ELF-1 (cell line): ENCODE measurements around the gene EFL1.

Source experiments
- DNase-seq: peaks from one replicate; pipeline ENCODE4 v3.0.0-alpha.2; 2016; ENCODE audit warnings: low read depth, low spot score

EFL1 gene

GRCh38 chr15:82165948-82166376, 96.6 kb downstream of the EFL1 start:
- DNase-seq: no peak

- peak; percentile 53 for DNase-seq
Measured at GRCh38 chr15:82159922-82160321, 102.6 kb downstream of the EFL1 start.

- DNase-seq: no peak
Measured at GRCh38 chr15:82158811-82159210, 103.7 kb downstream of the EFL1 start.

- DNase-seq: no peak
Measured at GRCh38 chr15:82150645-82151044, 111.9 kb downstream of the EFL1 start.

GRCh38 chr15:82146990-82147461, 115.5 kb downstream of the EFL1 start:
- DNase-seq: no peak

- DNase-seq: no peak
Measured at GRCh38 chr15:82146576-82146975, 116.0 kb downstream of the EFL1 start.

GRCh38 chr15:82143390-82144385, 118.8 kb downstream of the EFL1 start:
- DNase-seq: no peak

- DNase-seq: no peak
Measured at GRCh38 chr15:82140886-82141285, 121.6 kb downstream of the EFL1 start.

- no peak for DNase-seq
Measured at GRCh38 chr15:82139823-82140268, 122.7 kb downstream of the EFL1 start.

- DNase-seq: no peak
Measured at GRCh38 chr15:82138306-82138705, 124.2 kb downstream of the EFL1 start.

- no peak for DNase-seq
Measured at GRCh38 chr15:82137261-82137660, 125.3 kb downstream of the EFL1 start.

- no peak for DNase-seq
Measured at GRCh38 chr15:82136120-82136519, 126.4 kb downstream of the EFL1 start.

- no peak for DNase-seq
Measured at GRCh38 chr15:82135638-82136037, 126.9 kb downstream of the EFL1 start.

GRCh38 chr15:82134461-82134860, 128.1 kb downstream of the EFL1 start:
- no peak for DNase-seq

GRCh38 chr15:82133251-82133650, 129.3 kb downstream of the EFL1 start:
- no peak for DNase-seq

- DNase-seq: no peak
Measured at GRCh38 chr15:82132742-82133141, 129.8 kb downstream of the EFL1 start.

- DNase-seq: no peak
Measured at GRCh38 chr15:82132096-82132495, 130.4 kb downstream of the EFL1 start.

- no peak for DNase-seq
Measured at GRCh38 chr15:82130248-82130647, 132.3 kb downstream of the EFL1 start.

GRCh38 chr15:82129761-82130160, 132.8 kb downstream of the EFL1 start:
- DNase-seq: no peak

GRCh38 chr15:82129149-82129692, 133.3 kb downstream of the EFL1 start:
- DNase-seq: no peak

GRCh38 chr15:82128401-82129148, 134.0 kb downstream of the EFL1 start:
- DNase-seq: no peak

- no peak for DNase-seq
Measured at GRCh38 chr15:82127581-82127980, 135.0 kb downstream of the EFL1 start.
